IMR-90 (cell line): ENCODE measurements around the gene CDKL1.

ENCODE experiments used
- CHD1 ChIP-seq: IDR thresholded peaks from 2 replicates; pipeline ENCODE4 v1.6.1; 2012; ENCODE audit warnings: low read depth, low read length, improper control_type of control experiment
- FOS ChIP-seq: fragments of 150-350 bp; IDR thresholded peaks from 2 replicates; pipeline ENCODE4 v1.6.1; 2016; ENCODE audit warnings: low read depth, low read length
- MXI1 ChIP-seq: IDR thresholded peaks from 2 replicates; pipeline ENCODE4 v1.6.1; 2012; ENCODE audit warnings: low read depth, mild to moderate bottlenecking, low read length, moderate library complexity, borderline replicate concordance
- NFE2L2 ChIP-seq: fragments of 150-350 bp; IDR thresholded peaks from 2 replicates; pipeline ENCODE4 v1.6.1; 2016; ENCODE audit warnings: low read depth, mild to moderate bottlenecking, low read length
- POLR2A ChIP-seq: IDR thresholded peaks from 2 replicates; pipeline ENCODE4 v1.6.1; 2012; ENCODE audit warnings: mild to moderate bottlenecking, low read depth, low read length
- RAD21 ChIP-seq: IDR thresholded peaks from 2 replicates; pipeline ENCODE4 v1.6.1; 2012; ENCODE audit warnings: low read length, improper control_type of control experiment
- RCOR1 ChIP-seq: IDR thresholded peaks from 2 replicates; pipeline ENCODE4 v1.6.1; 2012; ENCODE audit warnings: mild to moderate bottlenecking, low read length, improper control_type of control experiment; ENCODE audit not compliant: insufficient replicate concordance
- RFX5 ChIP-seq: IDR thresholded peaks from 2 replicates; pipeline ENCODE4 v1.8.0; 2012; ENCODE audit warnings: low read depth, mild to moderate bottlenecking, low read length, moderate library complexity
- SMC3 ChIP-seq: fragments of 150-350 bp; IDR thresholded peaks from 2 replicates; pipeline ENCODE4 v1.6.1; 2016; ENCODE audit warnings: low read depth, mild to moderate bottlenecking, antibody characterized with exemption, low read length, moderate library complexity
- USF2 ChIP-seq: fragments of 150-350 bp; IDR thresholded peaks from 2 replicates; pipeline ENCODE4 v1.6.1; 2017; ENCODE audit warnings: mild to moderate bottlenecking, antibody characterized with exemption, low read length, low read depth
- TF ChIP-seq, protein P1 (sequence below): conservative IDR thresholded peaks from 2 replicates; pipeline ENCODE4 v1.5.1; 2012; ENCODE audit warnings: mild to moderate bottlenecking, low read depth, low read length, improper control_type of control experiment

GRCh38 chr14:50363714-50364111, 33.0 kb downstream of the CDKL1 start:
- TF ChIP-seq USF2 (no peak), NFE2L2 (no peak), POLR2A (no peak), RCOR1 (no peak), SMC3 (no peak), RFX5 (no peak), MXI1 (no peak), CHD1 (no peak), FOS (no peak), RAD21 (no peak)
- TF ChIP-seq, protein P1, sequence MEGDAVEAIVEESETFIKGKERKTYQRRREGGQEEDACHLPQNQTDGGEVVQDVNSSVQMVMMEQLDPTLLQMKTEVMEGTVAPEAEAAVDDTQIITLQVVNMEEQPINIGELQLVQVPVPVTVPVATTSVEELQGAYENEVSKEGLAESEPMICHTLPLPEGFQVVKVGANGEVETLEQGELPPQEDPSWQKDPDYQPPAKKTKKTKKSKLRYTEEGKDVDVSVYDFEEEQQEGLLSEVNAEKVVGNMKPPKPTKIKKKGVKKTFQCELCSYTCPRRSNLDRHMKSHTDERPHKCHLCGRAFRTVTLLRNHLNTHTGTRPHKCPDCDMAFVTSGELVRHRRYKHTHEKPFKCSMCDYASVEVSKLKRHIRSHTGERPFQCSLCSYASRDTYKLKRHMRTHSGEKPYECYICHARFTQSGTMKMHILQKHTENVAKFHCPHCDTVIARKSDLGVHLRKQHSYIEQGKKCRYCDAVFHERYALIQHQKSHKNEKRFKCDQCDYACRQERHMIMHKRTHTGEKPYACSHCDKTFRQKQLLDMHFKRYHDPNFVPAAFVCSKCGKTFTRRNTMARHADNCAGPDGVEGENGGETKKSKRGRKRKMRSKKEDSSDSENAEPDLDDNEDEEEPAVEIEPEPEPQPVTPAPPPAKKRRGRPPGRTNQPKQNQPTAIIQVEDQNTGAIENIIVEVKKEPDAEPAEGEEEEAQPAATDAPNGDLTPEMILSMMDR = no peak
